Measurements from ENCODE around the gene ZNF221. TPM values are rescaled to one million over a fixed set of nuclear protein-coding genes. Genes with fewer than 3 reads are reported as not detected.
A peak's percentile ranks its signal among the peaks of the same experiment; 100 is the strongest.

ZNF221 gene
- total RNA-seq, 2 donors from 2014 or later, result 1.1 to 3.4 TPM

DNA sequence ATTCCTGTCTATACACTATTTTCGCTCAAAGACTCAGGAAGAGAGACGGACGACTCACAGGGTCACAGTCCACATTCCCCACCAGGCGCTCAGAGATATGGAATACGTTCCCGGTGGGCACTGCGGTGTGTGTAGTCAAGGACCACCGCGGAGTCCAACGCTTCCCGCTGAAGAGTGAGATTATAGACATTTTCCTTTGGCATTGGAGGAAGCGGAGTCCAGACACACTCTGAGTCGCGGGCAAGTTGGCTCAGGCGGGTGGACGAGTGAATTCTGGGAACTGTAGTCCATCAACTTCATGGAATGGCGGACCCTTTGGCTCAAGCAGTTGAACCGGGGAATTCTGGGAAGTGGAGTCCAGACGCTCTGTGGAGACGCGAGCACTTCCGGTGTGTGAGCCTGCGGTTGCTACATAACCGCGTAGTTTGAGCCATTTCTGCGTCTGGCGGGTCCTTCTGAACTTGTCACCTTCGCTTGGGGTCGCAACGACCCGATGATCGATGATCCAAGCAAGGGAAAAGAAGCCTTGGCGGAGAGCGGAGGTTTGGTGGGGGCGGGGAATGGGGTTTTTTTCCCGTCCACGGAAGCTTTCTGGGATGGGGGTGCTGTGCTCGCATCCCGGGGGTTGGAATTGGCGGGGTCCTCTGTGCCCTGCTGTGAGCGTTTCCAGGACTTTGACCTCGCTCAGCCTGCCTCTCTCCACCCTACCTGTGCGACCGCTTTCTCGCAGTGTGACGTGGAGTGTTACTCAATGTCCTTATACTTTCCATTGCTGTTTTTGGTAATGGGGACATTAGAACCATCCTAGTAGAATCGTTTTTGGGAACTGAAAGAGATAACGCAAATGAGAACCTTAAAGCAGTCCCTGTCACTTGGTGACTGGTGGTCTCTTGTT is 51.8 kb downstream of the ZNF221 start, which contains the start of gene ZNF230:
Gene ZNF230, plus strand, starts transcription at position 392 of the 895 bp plus-strand sequence. CDS start 4,122 bp downstream, outside the sequence.
- H3K9me3 Mint-ChIP-seq, result peaks cover 27 to 34% of the 10 kb centered on the region in 2 donors

DNA sequence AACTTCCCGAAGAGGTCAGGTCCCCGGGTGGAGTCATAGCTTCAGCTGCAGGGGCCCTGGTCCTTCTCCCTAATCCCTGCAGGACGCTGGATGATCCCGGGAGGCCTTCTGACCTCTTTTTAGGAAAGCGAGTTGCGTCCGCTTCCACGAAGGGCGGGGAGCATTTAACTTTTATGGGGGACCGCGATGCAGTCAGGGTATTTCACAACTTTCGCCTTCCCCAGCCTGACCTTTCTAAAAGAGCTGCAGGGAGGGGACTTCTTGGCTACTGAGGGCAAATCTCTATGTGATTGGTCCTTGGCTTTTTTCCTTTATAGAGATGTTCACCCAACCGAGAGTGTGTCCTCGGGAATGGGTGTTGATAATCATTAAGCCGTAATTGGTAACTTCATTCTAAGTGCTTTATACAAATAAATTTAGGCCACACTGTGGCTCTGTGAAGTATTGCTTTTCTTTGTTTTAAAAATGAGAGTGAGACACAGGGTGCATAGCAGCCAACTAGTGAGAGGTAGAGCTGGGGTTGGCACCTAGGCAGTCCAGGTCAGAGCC is 52.5 kb downstream of the ZNF221 start:
- no peak for DNase-seq (ENCODE audit: low spot score in 2 of 2)
- ATAC-seq, result peak in 1 of 2 donors; percentile 35
- Mint-ChIP-seq H3K27ac (peak overlapping the region; percentile 44 to 96), H3K9me3 (peaks cover 28 to 35% of the 10 kb centered on the region in 2 donors), H3K36me3 (peaks cover 51 to 60% of the 10 kb centered on the region in 2 donors)

More for the DNA sequence above, 51.8 kb downstream of the ZNF221 start, which contains the start of gene ZNF230:
- Mint-ChIP-seq H3K36me3 (peaks cover 49 to 60% of the 10 kb centered on the region in 2 donors), H3K27ac (peak within 1 kb of the TSS; percentile 95 to 96)
- DNase-seq (ENCODE audit: low spot score in 2 of 2) (peak; percentile 70 to 80), ATAC-seq (peak; percentile 93 to 100)

DNA sequence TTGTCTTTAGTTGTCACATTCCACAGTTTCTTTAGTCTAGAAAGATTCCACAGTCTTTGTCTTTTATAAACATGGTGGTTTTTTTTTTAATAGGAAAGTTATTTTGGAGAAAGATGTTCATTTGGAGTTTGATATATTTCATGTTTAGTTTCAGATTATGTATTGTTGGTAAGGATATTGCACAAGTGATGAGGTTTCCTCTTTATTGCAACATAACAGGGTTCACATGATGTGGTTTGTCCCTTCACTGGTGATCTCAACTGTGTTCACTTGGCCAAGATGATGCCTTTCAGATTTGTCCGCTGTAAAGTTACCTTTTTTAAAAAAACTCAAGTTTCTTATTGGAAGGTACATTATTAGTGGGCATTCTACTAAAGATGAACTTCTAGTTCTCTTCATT is 54.9 kb downstream of the ZNF221 start:
- ATAC-seq, result no peak

DNA sequence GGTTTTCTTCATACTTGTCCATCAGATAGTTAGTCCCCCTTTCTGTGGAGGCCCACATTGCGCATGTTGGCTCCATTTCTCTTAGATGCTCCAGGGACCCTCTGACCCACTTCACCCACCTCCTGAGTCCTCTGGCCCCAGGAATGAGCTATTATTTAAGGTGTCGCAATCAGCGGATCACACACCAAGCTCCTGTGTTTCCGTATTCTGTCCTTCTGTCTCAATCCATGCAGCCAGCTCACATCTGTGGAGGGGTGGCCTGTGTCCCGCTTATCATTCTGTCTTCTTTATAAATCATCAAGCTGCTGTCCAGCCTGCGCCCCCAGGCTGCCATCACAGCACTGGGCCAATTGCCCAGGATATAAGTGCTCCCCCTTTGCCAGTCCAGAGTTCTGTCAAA is 56.4 kb downstream of the ZNF221 start:
- DNase-seq (ENCODE audit: low spot score in 2 of 2) (no peak), ATAC-seq (no peak)
- peaks cover 42 to 49% of the 10 kb centered on the region in 2 donors for H3K9me3 Mint-ChIP-seq
- H3K27ac Mint-ChIP-seq, result no peak overlapping the region
- peaks cover 76 to 82% of the 10 kb centered on the region in 2 donors for H3K36me3 Mint-ChIP-seq

More for the DNA sequence above, 54.9 kb downstream of the ZNF221 start:
- H3K27ac Mint-ChIP-seq, result no peak overlapping the region
- DNase-seq (ENCODE audit: low spot score in 2 of 2), result no peak
- H3K36me3 Mint-ChIP-seq, result peaks cover 71 to 75% of the 10 kb centered on the region in 2 donors
- peaks cover 35 to 46% of the 10 kb centered on the region in 2 donors for H3K9me3 Mint-ChIP-seq

DNA sequence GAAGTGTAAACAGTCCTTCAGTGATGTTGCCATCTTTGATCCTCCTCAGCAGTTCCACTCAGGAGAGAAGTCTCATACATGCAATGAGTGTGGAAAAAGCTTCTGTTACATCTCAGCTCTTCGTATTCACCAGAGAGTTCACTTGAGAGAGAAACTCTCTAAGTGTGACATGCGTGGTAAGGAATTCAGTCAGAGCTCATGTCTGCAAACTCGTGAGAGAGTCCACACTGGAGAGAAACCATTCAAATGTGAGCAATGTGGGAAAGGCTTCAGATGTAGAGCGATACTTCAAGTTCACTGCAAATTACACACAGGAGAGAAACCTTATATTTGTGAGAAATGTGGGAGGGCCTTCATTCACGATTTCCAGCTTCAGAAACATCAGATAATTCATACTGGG is 59.4 kb downstream of the ZNF221 start:
- DNase-seq (ENCODE audit: low spot score in 2 of 2) (no peak), ATAC-seq (no peak)
- peaks cover 40 to 65% of the 10 kb centered on the region in 2 donors for H3K9me3 Mint-ChIP-seq
- peaks cover 78 to 92% of the 10 kb centered on the region in 2 donors for H3K36me3 Mint-ChIP-seq
- H3K27ac Mint-ChIP-seq, result no peak overlapping the region

Other genes starting within 250 kb of the ZNF221 start
- gene IRGC, start 235.2 kb upstream of the ZNF221 start, total RNA-seq, result not detected
- gene SMG9, start 196.3 kb upstream of the ZNF221 start, total RNA-seq, result 100 to 1,000 TPM in 1 of 2 donors, 10 to 100 TPM in 1; 62.8 to 145 TPM
- 100 to 1,000 TPM; 110 to 145 TPM for gene KCNN4, start 170.3 kb upstream of the ZNF221 start, total RNA-seq
- 1 to 10 TPM in 1 of 2 donors, under 1 TPM in 1; 0.97 to 3.8 TPM for gene LYPD5, start 148.8 kb upstream of the ZNF221 start, total RNA-seq
- gene ZNF283, start 123.9 kb upstream of the ZNF221 start, total RNA-seq, result 10 to 100 TPM in 1 of 2 donors, 1 to 10 TPM in 1; 7.7 to 12.0 TPM
- gene ZNF404, start 67.3 kb upstream of the ZNF221 start, total RNA-seq, result 1 to 10 TPM in 1 of 2 donors, under 1 TPM in 1; 0.73 to 2.7 TPM
- 10 to 100 TPM; 10.5 to 10.8 TPM for gene ZNF45, start 15.9 kb upstream of the ZNF221 start, total RNA-seq
- gene ZNF155, start 33.0 kb downstream of the ZNF221 start, total RNA-seq, result 1 to 10 TPM; 4.1 TPM
- 1 to 10 TPM; 3.6 to 5.1 TPM for gene ZNF230, start 51.7 kb downstream of the ZNF221 start, total RNA-seq
- gene ZNF222, start 74.2 kb downstream of the ZNF221 start, total RNA-seq, result 1 to 10 TPM; 1.8 to 2.0 TPM
- gene ZNF223, start 100.8 kb downstream of the ZNF221 start, total RNA-seq, result 1 to 10 TPM in 1 of 2 donors, under 1 TPM in 1; 0.60 to 1.4 TPM
- 1 to 10 TPM; 2.3 to 2.4 TPM for gene ZNF284, start 120.9 kb downstream of the ZNF221 start, total RNA-seq
- 10 to 100 TPM; 14.8 to 22.4 TPM for gene ZNF224, start 143.1 kb downstream of the ZNF221 start, total RNA-seq
- 1 to 10 TPM in 1 of 2 donors, under 1 TPM in 1; 0.96 to 2.7 TPM for gene ZNF225, start 162.2 kb downstream of the ZNF221 start, total RNA-seq
- 10 to 100 TPM in 1 of 2 donors, 1 to 10 TPM in 1; 9.3 to 10.8 TPM for gene ZNF234, start 190.3 kb downstream of the ZNF221 start, total RNA-seq
- 10 to 100 TPM; 12.2 to 14.6 TPM for gene ZNF226, start 213.9 kb downstream of the ZNF221 start, total RNA-seq

Measured in activated naive CD4-positive, alpha-beta T cell treated with anti-CD3 and anti-CD28 coated beads, Interleukin-2, amount 50 U/mL, for 72 hours (primary cell).